HEK293 (cell line): ENCODE measurements around the gene GFOD1.

ENCODE experiments used
- CTCF ChIP-seq: fragments of 450-650 bp; formaldehyde crosslinking; IDR thresholded peaks from 2 replicates; pipeline ENCODE4 v1.5.1; 2016; ENCODE audit warnings: missing biosample characterization, missing genetic modification characterization
- PBX3 ChIP-seq: sonication (generic); formaldehyde crosslinking; IDR thresholded peaks from 2 replicates; pipeline ENCODE4 v1.8.1; 2022; ENCODE audit warnings: mild to moderate bottlenecking, moderate library complexity, missing genetic modification reagents
- REST ChIP-seq: fragments of 450-650 bp; formaldehyde crosslinking; IDR thresholded peaks from 2 replicates; pipeline ENCODE4 v1.5.1; 2016; ENCODE audit warnings: missing biosample characterization, missing genetic modification characterization
- YY1 ChIP-seq: fragments of 450-650 bp; formaldehyde crosslinking; IDR thresholded peaks from 2 replicates; pipeline ENCODE4 v1.5.1; 2018; ENCODE audit warnings: missing biosample characterization, missing genetic modification characterization
- ZBTB44 ChIP-seq: fragments of 450-650 bp; IDR thresholded peaks from 2 replicates; pipeline ENCODE4 v1.5.1; 2018; ENCODE audit warnings: missing biosample characterization, mild to moderate bottlenecking, missing genetic modification characterization
- ZNF133 ChIP-seq: fragments of 450-650 bp; formaldehyde crosslinking; IDR thresholded peaks from 2 replicates; pipeline ENCODE4 v1.5.1; 2016; ENCODE audit warnings: missing biosample characterization, missing genetic modification characterization
- ZNF549 ChIP-seq: fragments of 450-650 bp; IDR thresholded peaks from 2 replicates; pipeline ENCODE4 v1.5.1; 2018; ENCODE audit warnings: missing biosample characterization, missing genetic modification characterization, mild to moderate bottlenecking, inconsistent platforms, moderate library complexity
- ZSCAN4 ChIP-seq: fragments of 450-650 bp; formaldehyde crosslinking; IDR thresholded peaks from 2 replicates; pipeline ENCODE4 v1.5.1; 2017; ENCODE audit warnings: missing biosample characterization, missing genetic modification characterization

- no peak for TF ChIP-seq REST
- no peak for TF ChIP-seq ZBTB44 (tag by site-specific recombination)
- no peak for TF ChIP-seq CTCF (tag by site-specific recombination)
- no peak for TF ChIP-seq ZNF133 (tag by site-specific recombination)
- no peak for TF ChIP-seq ZNF549 (tag by site-specific recombination)
- no peak for TF ChIP-seq PBX3
- TF ChIP-seq ZSCAN4 (tag by site-specific recombination) = no peak
- TF ChIP-seq YY1 (tag by site-specific recombination) = no peak
These were observed 75.2 kb downstream of the GFOD1 start for GRCh38 chr6:13412211-13412610.
